ENCODE results near the gene IRAK2. TPM values are rescaled to one million over a fixed set of nuclear protein-coding genes. Genes with fewer than 3 reads are reported as not detected.

IRAK2 gene
- total and polyA plus RNA-seq, 3 experiments from 2014 or later: 5.0 to 10.3 (median 5.1) TPM

GRCh38 chr3:10289787-10290355 is 125.2 kb downstream of the IRAK2 start:
- H3K27ac Mint-ChIP-seq: peak overlapping the region in 1 of 8 donors; percentile 57
- ChIA-PET CTCF (interaction anchor here (0.9 to 1.0 kb wide), 2 partner anchors 13 to 15 kb away, joined by 3 read pairs; no protein-coding TSS in a partner anchor), POLR2A (no interaction called here)
- Histone ChIP-seq H3K27ac (ENCODE audit: low read depth, low read length) (no peak overlapping the region), H3K4me1 (ENCODE audit: insufficient read depth, low read length) (peaks cover under 1% of the 10 kb centered on the region), H3K36me3 (ENCODE audit: insufficient read depth, low read length) (peaks cover 14% of the 10 kb centered on the region), H3K4me3 (ENCODE audit: low read length) (no peak overlapping the region), H3K27me3 (ENCODE audit: insufficient read depth, low read length, poor library complexity, severe bottlenecking) (no peaks in the 10 kb centered on the region), H3K9me3 (ENCODE audit: low read length) (no peaks in the 10 kb centered on the region)
- peaks cover 13 to 29% (median 13%) of the 10 kb centered on the region in 3 donors for H3K4me1 Mint-ChIP-seq
- no peaks in the 10 kb centered on the region for H3K9me3 Mint-ChIP-seq
- peaks cover 0 to 72% (median 0%) of the 10 kb centered on the region in 3 donors for H3K36me3 Mint-ChIP-seq
- DNase-seq: no peak
- no peaks in the 10 kb centered on the region for H3K27me3 Mint-ChIP-seq
- H3K4me3 Mint-ChIP-seq: no peak overlapping the region

GRCh38 chr3:10290481-10291176 is 125.9 kb downstream of the IRAK2 start:
- no peaks in the 10 kb centered on the region for H3K27me3 Mint-ChIP-seq
- ChIA-PET POLR2A (no interaction called here), CTCF (interaction anchor here (0.9 to 1.0 kb wide), 2 partner anchors 13 to 14 kb away, joined by 3 read pairs; no protein-coding TSS in a partner anchor)
- H3K9me3 ChIP-seq (ENCODE audit: low read length): no peaks in the 10 kb centered on the region
- no peak overlapping the region for H3K4me3 Mint-ChIP-seq
- H3K36me3 Mint-ChIP-seq: peaks cover 0 to 72% (median 1%) of the 10 kb centered on the region in 3 donors
- no peak overlapping the region for H3K4me3 ChIP-seq (ENCODE audit: low read length)
- DNase-seq: no peak
- no peaks in the 10 kb centered on the region for H3K9me3 Mint-ChIP-seq
- no peaks in the 10 kb centered on the region for H3K4me1 ChIP-seq (ENCODE audit: insufficient read depth, low read length)
- peaks cover 6 to 21% (median 8%) of the 10 kb centered on the region in 3 donors for H3K4me1 Mint-ChIP-seq
- H3K27ac Mint-ChIP-seq: peak overlapping the region in 1 of 8 donors; percentile 79
- no peaks in the 10 kb centered on the region for H3K27me3 ChIP-seq (ENCODE audit: insufficient read depth, low read length, poor library complexity, severe bottlenecking)
- no peak overlapping the region for H3K27ac ChIP-seq (ENCODE audit: low read depth, low read length)
- H3K36me3 ChIP-seq (ENCODE audit: insufficient read depth, low read length): peaks cover 14% of the 10 kb centered on the region

GRCh38 chr3:10291641-10292040 is 126.9 kb downstream of the IRAK2 start:
- Mint-ChIP-seq H3K4me3 (no peak overlapping the region), H3K36me3 (peaks cover 0 to 70% (median 1%) of the 10 kb centered on the region in 3 donors), H3K27me3 (no peaks in the 10 kb centered on the region), H3K27ac (peak overlapping the region in 2 of 8 donors; percentile 29 to 82), H3K4me1 (peaks cover 6 to 14% (median 6%) of the 10 kb centered on the region in 3 donors), H3K9me3 (no peaks in the 10 kb centered on the region)
- Histone ChIP-seq H3K36me3 (ENCODE audit: insufficient read depth, low read length) (peaks cover 7% of the 10 kb centered on the region), H3K9me3 (ENCODE audit: low read length) (no peaks in the 10 kb centered on the region), H3K27me3 (ENCODE audit: insufficient read depth, low read length, poor library complexity, severe bottlenecking) (no peaks in the 10 kb centered on the region), H3K4me1 (ENCODE audit: insufficient read depth, low read length) (no peaks in the 10 kb centered on the region), H3K4me3 (ENCODE audit: low read length) (no peak overlapping the region), H3K27ac (ENCODE audit: low read depth, low read length) (no peak overlapping the region)
- ChIA-PET CTCF (no interaction called here), POLR2A (no interaction called here)
- DNase-seq: no peak

- Histone ChIP-seq H3K27ac (ENCODE audit: low read depth, low read length) (peak within 1 kb of the TSS; percentile 41), H3K4me3 (ENCODE audit: low read length) (no peak within 1 kb of the TSS), H3K27me3 (ENCODE audit: insufficient read depth, low read length, poor library complexity, severe bottlenecking) (no peaks in the 10 kb centered on the region), H3K36me3 (ENCODE audit: insufficient read depth, low read length) (no peaks in the 10 kb centered on the region), H3K4me1 (ENCODE audit: insufficient read depth, low read length) (no peaks in the 10 kb centered on the region), H3K9me3 (ENCODE audit: low read length) (no peaks in the 10 kb centered on the region)
- no peak for DNase-seq
- peak within 1 kb of the TSS in 7 of 8 donors; percentile 10 to 87 (median 47) for H3K27ac Mint-ChIP-seq
- peaks cover 0 to 67% (median 5%) of the 10 kb centered on the region in 3 donors for H3K36me3 Mint-ChIP-seq
- H3K27me3 Mint-ChIP-seq: no peaks in the 10 kb centered on the region
- POLR2A ChIA-PET: no interaction called here
- peak within 1 kb of the TSS in 1 of 7 donors; percentile 40 for H3K4me3 Mint-ChIP-seq
- CTCF ChIA-PET: no interaction called here
- no peaks in the 10 kb centered on the region for H3K9me3 Mint-ChIP-seq
- peaks cover 2 to 7% (median 3%) of the 10 kb centered on the region in 3 donors for H3K4me1 Mint-ChIP-seq
These were observed 128.0 kb downstream of the IRAK2 start, which contains the start of gene GHRL for GRCh38 chr3:10292505-10293419. Gene GHRL (minus strand): TSS chr3:10292947. CDS start chr3:10290180, 2,767 bp downstream.

Other genes with a start within 250 kb of the IRAK2 start
- gene IL17RC, start 247.8 kb upstream of the IRAK2 start, total RNA-seq: under 1 TPM; 0.20 to 0.31 TPM
- 11.0 TPM for gene IL17RC, start 247.8 kb upstream of the IRAK2 start, polyA plus RNA-seq
- gene CRELD1, start 231.1 kb upstream of the IRAK2 start, total RNA-seq: 10 to 100 TPM; 14.0 to 16.0 TPM
- gene CRELD1, start 231.1 kb upstream of the IRAK2 start, polyA plus RNA-seq: 24.5 TPM
- 10 to 100 TPM; 12.1 to 12.3 TPM for gene PRRT3, start 212.5 kb upstream of the IRAK2 start, total RNA-seq
- 5.4 TPM for gene PRRT3, start 212.5 kb upstream of the IRAK2 start, polyA plus RNA-seq
- gene EMC3, start 178.1 kb upstream of the IRAK2 start, total RNA-seq: 10 to 100 TPM; 56.3 to 56.8 TPM
- 90.9 TPM for gene EMC3, start 178.1 kb upstream of the IRAK2 start, polyA plus RNA-seq
- gene FANCD2, start 138.5 kb upstream of the IRAK2 start, total RNA-seq: 10 to 100 TPM; 55.9 to 56.2 TPM
- gene FANCD2, start 138.5 kb upstream of the IRAK2 start, polyA plus RNA-seq: 6.3 TPM
- not detected for gene FANCD2OS, start 56.7 kb upstream of the IRAK2 start, total RNA-seq
- gene FANCD2OS, start 56.7 kb upstream of the IRAK2 start, polyA plus RNA-seq: not detected
- 100 to 1,000 TPM; 105 to 106 TPM for gene BRK1, start 49.2 kb upstream of the IRAK2 start, total RNA-seq
- 230 TPM for gene BRK1, start 49.2 kb upstream of the IRAK2 start, polyA plus RNA-seq
- gene VHL, start 23.1 kb upstream of the IRAK2 start, total RNA-seq: 10 to 100 TPM; 38.5 to 38.6 TPM
- gene VHL, start 23.1 kb upstream of the IRAK2 start, polyA plus RNA-seq: 36.4 TPM
- gene TATDN2, start 83.5 kb downstream of the IRAK2 start, total RNA-seq: 10 to 100 TPM; 57.6 to 60.0 TPM
- gene TATDN2, start 83.5 kb downstream of the IRAK2 start, polyA plus RNA-seq: 23.3 TPM
- under 1 TPM in 1 of 2 experiments, not detected in 1; 0.69 TPM for gene GHRL, start 128.0 kb downstream of the IRAK2 start, total RNA-seq
- gene GHRL, start 128.0 kb downstream of the IRAK2 start, polyA plus RNA-seq: 0.16 TPM
- 100 to 1,000 TPM; 110 TPM for gene SEC13, start 156.2 kb downstream of the IRAK2 start, total RNA-seq
- 134 TPM for gene SEC13, start 156.2 kb downstream of the IRAK2 start, polyA plus RNA-seq